Hepatocyte (in vitro differentiated cells): ENCODE results near the gene MYL2.

Experiments
- EZH2 ChIP-seq: fragments of 200-600 bp; sonication (generic); IDR thresholded peaks from 2 replicates; pipeline ENCODE4 v1.6.1; 2016; ENCODE audit warnings: antibody characterized with exemption, mild to moderate bottlenecking, borderline replicate concordance
- EZH2phosphoT487 ChIP-seq: fragments of 200-600 bp; sonication (generic); IDR thresholded peaks from one replicate; pipeline ENCODE4 v1.6.1; 2018; ENCODE audit warnings: antibody characterized with exemption, mild to moderate bottlenecking, low read depth, moderate library complexity; ENCODE audit not compliant: unreplicated experiment, severe bottlenecking
- TF ChIP-seq, protein P1 (sequence below): fragments of 200-600 bp; sonication (generic); IDR thresholded peaks from 2 replicates; pipeline ENCODE4 v1.5.1; 2016; ENCODE audit warnings: antibody characterized with exemption, mild to moderate bottlenecking; ENCODE audit not compliant: poor library complexity

DNA sequence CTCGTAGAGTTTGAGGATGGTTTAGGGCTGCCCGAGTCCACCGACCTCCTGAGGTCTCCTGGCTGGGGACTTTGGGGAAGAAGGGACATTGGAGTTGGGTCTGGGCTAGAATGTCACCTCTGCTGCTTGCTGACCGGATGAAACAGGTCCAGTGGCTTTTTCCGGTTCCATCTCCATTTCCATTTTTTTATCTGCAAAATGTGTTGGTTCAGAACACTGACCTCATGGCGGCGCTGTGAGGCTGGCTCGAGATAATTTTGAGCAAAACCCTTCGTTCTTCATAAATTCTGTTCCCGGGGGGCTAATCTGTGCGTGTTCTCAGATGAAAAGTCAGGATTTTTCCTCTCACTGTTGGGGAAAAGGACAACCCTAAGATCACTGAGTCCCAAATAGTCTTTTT lies 11.7 kb upstream of the MYL2 start:
- TF ChIP-seq, protein P1, sequence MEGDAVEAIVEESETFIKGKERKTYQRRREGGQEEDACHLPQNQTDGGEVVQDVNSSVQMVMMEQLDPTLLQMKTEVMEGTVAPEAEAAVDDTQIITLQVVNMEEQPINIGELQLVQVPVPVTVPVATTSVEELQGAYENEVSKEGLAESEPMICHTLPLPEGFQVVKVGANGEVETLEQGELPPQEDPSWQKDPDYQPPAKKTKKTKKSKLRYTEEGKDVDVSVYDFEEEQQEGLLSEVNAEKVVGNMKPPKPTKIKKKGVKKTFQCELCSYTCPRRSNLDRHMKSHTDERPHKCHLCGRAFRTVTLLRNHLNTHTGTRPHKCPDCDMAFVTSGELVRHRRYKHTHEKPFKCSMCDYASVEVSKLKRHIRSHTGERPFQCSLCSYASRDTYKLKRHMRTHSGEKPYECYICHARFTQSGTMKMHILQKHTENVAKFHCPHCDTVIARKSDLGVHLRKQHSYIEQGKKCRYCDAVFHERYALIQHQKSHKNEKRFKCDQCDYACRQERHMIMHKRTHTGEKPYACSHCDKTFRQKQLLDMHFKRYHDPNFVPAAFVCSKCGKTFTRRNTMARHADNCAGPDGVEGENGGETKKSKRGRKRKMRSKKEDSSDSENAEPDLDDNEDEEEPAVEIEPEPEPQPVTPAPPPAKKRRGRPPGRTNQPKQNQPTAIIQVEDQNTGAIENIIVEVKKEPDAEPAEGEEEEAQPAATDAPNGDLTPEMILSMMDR = peak; percentile 16
- TF ChIP-seq EZH2phosphoT487 (no peak), EZH2 (no peak)
